ENCODE data around the gene CDK16.

Gene CDK16

GRCh38 chrX:47218280-47218919 lies at the start of gene CDK16:
Gene CDK16, plus strand, starts transcription at chrX:47218681. Its CDS starts 4,877 bp downstream, at chrX:47223558.
- Histone ChIP-seq H3K4me1 (peaks cover 9% of the 10 kb centered on the region), H3K27me3 (ENCODE audit: control insufficient read depth, insufficient read depth, low read length) (no peaks in the 10 kb centered on the region), H3K27ac (peak within 1 kb of the TSS; percentile 99), H3K9me3 (ENCODE audit: control insufficient read depth, low read length) (no peaks in the 10 kb centered on the region), H3K79me2 (peaks cover 10% of the 10 kb centered on the region), H3K36me3 (ENCODE audit: control insufficient read depth, insufficient read depth, low read length) (no peaks in the 10 kb centered on the region), H3K4me2 (ENCODE audit: low read length) (peak within 1 kb of the TSS; percentile 80), H3K4me3 (ENCODE audit: low read depth, low read length) (peak within 1 kb of the TSS; percentile 74), H3K9ac (peak within 1 kb of the TSS; percentile 72), H2AFZ (peak within 1 kb of the TSS; percentile 76)
- TF ChIP-seq CTCF (IDR thresholded peaks at IDR 0.05): no peak

- Histone ChIP-seq H3K9ac (no peak overlapping the region), H3K79me2 (peaks cover 18% of the 10 kb centered on the region), H2AFZ (no peak overlapping the region), H3K27me3 (ENCODE audit: control insufficient read depth, insufficient read depth, low read length) (no peaks in the 10 kb centered on the region), H3K9me3 (ENCODE audit: control insufficient read depth, low read length) (no peaks in the 10 kb centered on the region), H3K27ac (no peak overlapping the region), H3K36me3 (ENCODE audit: control insufficient read depth, insufficient read depth, low read length) (no peaks in the 10 kb centered on the region), H3K4me2 (ENCODE audit: low read length) (no peak overlapping the region), H3K4me3 (ENCODE audit: low read depth, low read length) (no peak overlapping the region), H3K4me1 (no peaks in the 10 kb centered on the region)
- no peak for TF ChIP-seq CTCF (IDR thresholded peaks at IDR 0.05)
These were observed 49.2 kb upstream of the CDK16 start for GRCh38 chrX:47169273-47169672.

- no peak for TF ChIP-seq CTCF (IDR thresholded peaks at IDR 0.05)
- no peak overlapping the region for H3K4me2 ChIP-seq (ENCODE audit: low read length)
- no peaks in the 10 kb centered on the region for H3K9me3 ChIP-seq (ENCODE audit: control insufficient read depth, low read length)
- no peak overlapping the region for H3K9ac ChIP-seq
- peaks cover 12% of the 10 kb centered on the region for H3K79me2 ChIP-seq
- H3K4me1 ChIP-seq: no peaks in the 10 kb centered on the region
- H3K27me3 ChIP-seq (ENCODE audit: control insufficient read depth, insufficient read depth, low read length): no peaks in the 10 kb centered on the region
- H3K36me3 ChIP-seq (ENCODE audit: control insufficient read depth, insufficient read depth, low read length): no peaks in the 10 kb centered on the region
- no peak overlapping the region for H3K27ac ChIP-seq
- H2AFZ ChIP-seq: no peak overlapping the region
- H3K4me3 ChIP-seq (ENCODE audit: low read depth, low read length): no peak overlapping the region
These were observed 48.6 kb upstream of the CDK16 start for GRCh38 chrX:47169726-47170515.

GRCh38 chrX:47170861-47171692 lies 47.4 kb upstream of the CDK16 start:
- no peak overlapping the region for H3K4me3 ChIP-seq (ENCODE audit: low read depth, low read length)
- H2AFZ ChIP-seq: no peak overlapping the region
- H3K4me2 ChIP-seq (ENCODE audit: low read length): no peak overlapping the region
- H3K36me3 ChIP-seq (ENCODE audit: control insufficient read depth, insufficient read depth, low read length): no peaks in the 10 kb centered on the region
- peaks cover 9% of the 10 kb centered on the region for H3K79me2 ChIP-seq
- no peak overlapping the region for H3K9ac ChIP-seq
- H3K9me3 ChIP-seq (ENCODE audit: control insufficient read depth, low read length): no peaks in the 10 kb centered on the region
- no peak overlapping the region for H3K27ac ChIP-seq
- no peak for TF ChIP-seq CTCF (IDR thresholded peaks at IDR 0.05)
- no peaks in the 10 kb centered on the region for H3K4me1 ChIP-seq
- no peaks in the 10 kb centered on the region for H3K27me3 ChIP-seq (ENCODE audit: control insufficient read depth, insufficient read depth, low read length)
